Smooth muscle cell (in vitro differentiated cells): Measurements from ENCODE around the gene LCA5. TPM values are rescaled to one million over a fixed set of nuclear protein-coding genes. Genes with fewer than 3 reads are reported as not detected.
A peak's percentile ranks its signal among the peaks of the same experiment; 100 is the strongest.

Experiments used
- DNase-seq: peaks from one replicate; lab custom pipeline; 2025; ENCODE audit not compliant: unreplicated experiment; lab: John Stamatoyannopoulos, UW
- H2AFZ ChIP-seq: fragments of 200-600 bp; sonication (generic); 2 replicates; pipeline ENCODE4 v1.6.0; 2016; ENCODE audit warnings: antibody characterized with exemption, low read depth, mild to moderate bottlenecking
- H3F3A ChIP-seq: fragments of 200-600 bp; sonication (generic); 2 replicates; pipeline ENCODE4 v1.6.0; 2017; ENCODE audit warnings: antibody characterized with exemption, low read depth
- H3K27ac ChIP-seq: fragments of 200-600 bp; sonication (generic); 2 replicates; pipeline ENCODE4 v1.5.1; 2016; ENCODE audit warnings: low read depth, mild to moderate bottlenecking
- H3K27me3 ChIP-seq: fragments of 200-600 bp; sonication (generic); 2 replicates; pipeline ENCODE4 v1.6.1; 2016; ENCODE audit warnings: low read depth, mild to moderate bottlenecking
- H3K36me3 ChIP-seq: fragments of 200-600 bp; sonication (generic); 2 replicates; pipeline ENCODE4 v1.5.1; 2016; ENCODE audit warnings: low read depth
- H3K4me1 ChIP-seq: fragments of 200-600 bp; sonication (generic); 2 replicates; pipeline ENCODE4 v1.5.1; 2016; ENCODE audit warnings: low read depth
- H3K4me2 ChIP-seq: fragments of 200-600 bp; sonication (generic); 2 replicates; pipeline ENCODE4 v1.6.0; 2016; ENCODE audit warnings: mild to moderate bottlenecking
- H3K4me3 ChIP-seq: fragments of 200-600 bp; sonication (generic); 2 replicates; pipeline ENCODE4 v1.5.1; 2016; ENCODE audit warnings: mild to moderate bottlenecking
- H3K79me2 ChIP-seq: fragments of 200-600 bp; sonication (generic); 2 replicates; pipeline ENCODE4 v1.6.0; 2016; ENCODE audit warnings: low read depth, mild to moderate bottlenecking
- H3K9ac ChIP-seq: fragments of 200-600 bp; sonication (generic); 2 replicates; pipeline ENCODE4 v1.6.0; 2016; ENCODE audit warnings: low read depth
- H3K9me3 ChIP-seq: fragments of 200-600 bp; sonication (generic); replicated peaks from 2 replicates; pipeline ENCODE4 v1.5.1; 2016; ENCODE audit warnings: low read depth
- H4K20me1 ChIP-seq: fragments of 200-600 bp; sonication (generic); 2 replicates; pipeline ENCODE4 v1.6.0; 2016; ENCODE audit warnings: low read depth
- CTCF ChIP-seq: fragments of 200-600 bp; sonication (generic); IDR thresholded peaks from 2 replicates; pipeline ENCODE4 v1.5.1; 2017; ENCODE audit warnings: borderline replicate concordance, mild to moderate bottlenecking, antibody characterized with exemption; ENCODE audit not compliant: insufficient read depth, poor library complexity, severe bottlenecking
- WGBS: methylation state at CpG from one replicate; pipeline ENCODE4 v1.1.7; 2016; ENCODE audit warnings: low lambda C conversion rate; 5-methylcytosine and 5-hydroxymethylcytosine counted together
- polyA plus RNA-seq: library from polyadenylated mRNA; unstranded; fragments of >200 nt; fragmentation: Nextera tagmentation; extraction: Ambion mirVana; gene quantifications from 2 replicates; pipeline ENCODE4 v1.2.1, GENCODE V29; 2016
- total RNA-seq: library from RNA; depleted of rRNA; stranded (reverse); fragments of >200 nt; gene quantifications from 2 replicates; pipeline ENCODE4 v1.2.3, GENCODE V29; 2014

LCA5 gene
- total and polyA plus RNA-seq, 2 experiments from 2014 or later: 3.0 to 8.9 TPM

DNA sequence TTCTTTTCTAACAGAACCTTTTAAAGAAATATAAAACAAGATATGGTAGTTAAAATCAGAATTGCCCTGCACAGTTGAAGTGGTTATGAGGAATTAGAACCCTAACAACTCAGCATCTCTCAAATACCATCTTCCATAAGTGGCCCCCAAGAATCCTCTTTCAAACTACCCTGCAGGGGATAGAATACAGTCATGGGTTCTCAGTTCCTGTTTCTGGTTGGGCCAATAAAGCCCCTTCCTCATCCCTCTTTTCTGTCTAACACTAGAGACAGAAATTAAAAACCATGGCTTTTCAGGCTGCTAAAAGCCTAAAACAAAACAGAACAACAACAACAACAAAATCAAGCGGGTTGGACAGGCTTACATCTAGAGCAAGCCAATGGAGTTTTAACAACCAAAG, 6.7 kb upstream of the LCA5 start:
- no peaks in the 10 kb centered on the region for H3K36me3 ChIP-seq
- H3K27me3 ChIP-seq: no peaks in the 10 kb centered on the region
- H3K9me3 ChIP-seq: no peaks in the 10 kb centered on the region
- no peaks in the 10 kb centered on the region for H4K20me1 ChIP-seq
- TF ChIP-seq CTCF: no peak
- peaks cover 13% of the 10 kb centered on the region for H3F3A ChIP-seq
- H2AFZ ChIP-seq: no peak overlapping the region
- H3K9ac ChIP-seq: peak overlapping the region; percentile 83
- peak overlapping the region; percentile 94 for H3K27ac ChIP-seq
- H3K4me1 ChIP-seq: peaks cover 15% of the 10 kb centered on the region
- H3K4me3 ChIP-seq: no peak overlapping the region
- 37% methylated on average over 1 of the region's 1 CpG for WGBS
- H3K4me2 ChIP-seq: peak overlapping the region; percentile 77
- no peak for DNase-seq
- peaks cover 9% of the 10 kb centered on the region for H3K79me2 ChIP-seq

GRCh38 chr6:79543411-79543810, 6.2 kb upstream of the LCA5 start:
- Histone ChIP-seq H3K9ac (no peak overlapping the region), H3K36me3 (no peaks in the 10 kb centered on the region), H2AFZ (no peak overlapping the region), H3K27me3 (no peaks in the 10 kb centered on the region), H3K27ac (peak overlapping the region; percentile 94), H4K20me1 (no peaks in the 10 kb centered on the region), H3F3A (peaks cover 13% of the 10 kb centered on the region), H3K4me2 (peak overlapping the region; percentile 77), H3K4me3 (no peak overlapping the region), H3K9me3 (no peaks in the 10 kb centered on the region), H3K79me2 (peaks cover 9% of the 10 kb centered on the region), H3K4me1 (peaks cover 15% of the 10 kb centered on the region)
- DNase-seq: no peak
- TF ChIP-seq CTCF: no peak
- 94% methylated on average over 1 of the region's 1 CpG for WGBS

GRCh38 chr6:79538106-79538971, 1.1 kb upstream of the LCA5 start:
- TF ChIP-seq CTCF: no peak
- peaks cover 29% of the 10 kb centered on the region for H3K79me2 ChIP-seq
- no peaks in the 10 kb centered on the region for H3F3A ChIP-seq
- DNase-seq: no peak
- peak overlapping the region; percentile 89 for H3K4me3 ChIP-seq
- H3K9ac ChIP-seq: peak overlapping the region; percentile 95
- peak overlapping the region; percentile 97 for H2AFZ ChIP-seq
- WGBS: 16% methylated on average over 14 of the region's 14 CpGs
- peaks cover 3% of the 10 kb centered on the region for H3K4me1 ChIP-seq
- no peaks in the 10 kb centered on the region for H4K20me1 ChIP-seq
- peak overlapping the region; percentile 91 for H3K4me2 ChIP-seq
- H3K36me3 ChIP-seq: no peaks in the 10 kb centered on the region
- H3K27ac ChIP-seq: peak overlapping the region; percentile 93
- no peaks in the 10 kb centered on the region for H3K27me3 ChIP-seq
- H3K9me3 ChIP-seq: no peaks in the 10 kb centered on the region
